ENCODE data around the gene MCU.
"Not testable (repeated sequence)": the region's sequence is repeated elsewhere in the genome, so short reads cannot be mapped to it uniquely, and the experiment has no call there.

MCU gene

DNA sequence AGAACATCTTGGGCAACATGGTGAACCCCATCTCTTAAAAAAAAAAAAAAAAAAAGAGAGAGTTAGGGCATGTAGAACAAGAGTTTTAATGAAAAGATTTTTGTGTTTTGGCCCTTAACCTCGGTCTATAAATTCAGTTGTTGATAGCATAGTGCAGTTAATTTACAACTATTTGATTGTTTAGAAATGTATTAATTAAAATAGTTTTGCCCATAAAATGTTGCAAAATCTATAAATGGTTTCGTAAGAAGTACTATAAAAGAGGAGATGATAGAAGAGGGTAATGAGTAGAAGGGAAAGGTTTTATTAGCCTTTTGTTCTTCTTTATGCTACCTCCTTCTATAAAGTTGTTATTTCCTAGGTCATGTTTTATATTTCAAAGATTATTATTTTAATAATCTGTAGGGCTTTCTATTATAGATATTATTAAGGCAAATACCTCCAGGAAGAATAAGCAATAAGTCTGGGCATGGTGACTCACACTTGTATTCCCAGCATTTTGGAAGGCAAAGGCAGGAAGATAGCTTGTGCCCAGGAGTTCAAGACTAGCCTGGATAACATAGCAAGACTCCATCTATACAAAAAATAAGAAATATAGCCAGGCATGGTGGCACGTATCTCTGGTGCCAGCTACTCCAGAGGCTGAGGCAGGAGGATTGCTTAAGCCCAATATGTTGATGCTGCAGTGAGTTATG lies 73.3 kb downstream of the MCU start:
- DNase-seq = no peak

DNA sequence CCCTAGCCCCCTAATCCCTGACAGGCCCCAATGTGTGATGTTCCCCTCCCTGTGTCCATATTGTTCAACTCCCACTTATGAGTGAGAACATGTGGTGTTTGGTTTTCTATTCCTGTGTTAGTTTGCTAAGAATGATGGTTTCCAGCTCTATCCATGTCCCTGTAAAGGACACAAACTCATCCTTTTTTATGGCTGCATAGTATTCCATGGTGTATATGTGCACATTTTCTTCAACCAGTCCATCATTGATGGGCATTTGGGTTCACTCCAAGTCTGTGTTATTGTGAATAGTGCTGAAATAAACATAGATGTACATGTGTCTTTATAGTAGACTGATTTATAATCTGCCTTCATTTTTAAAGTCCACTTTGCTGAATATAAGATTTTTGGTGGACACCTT lies 79.3 kb downstream of the MCU start:
- DNase-seq = not testable (repeated sequence)

- DNase-seq = no peak
Measured at GRCh38 chr10:72772031-72772430, 80.1 kb downstream of the MCU start.

DNA sequence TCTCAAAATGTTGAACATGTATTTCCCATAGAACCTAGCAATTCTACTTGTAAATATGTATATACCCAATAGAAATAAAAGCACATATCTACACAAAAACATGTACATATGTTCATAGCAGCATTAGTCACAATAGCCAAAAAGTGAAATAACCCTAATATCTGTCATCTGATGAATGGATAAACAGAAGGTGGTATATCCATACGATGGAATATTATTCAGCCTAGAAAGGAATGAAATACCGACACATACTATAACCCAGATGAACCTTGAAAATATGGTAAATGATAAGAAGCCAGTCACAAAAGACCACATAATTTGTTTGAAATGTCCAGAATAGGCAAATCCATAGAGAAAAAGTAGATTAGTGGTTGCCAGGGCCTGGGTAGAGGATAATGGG lies 87.9 kb downstream of the MCU start:
- DNase-seq = no peak

DNA sequence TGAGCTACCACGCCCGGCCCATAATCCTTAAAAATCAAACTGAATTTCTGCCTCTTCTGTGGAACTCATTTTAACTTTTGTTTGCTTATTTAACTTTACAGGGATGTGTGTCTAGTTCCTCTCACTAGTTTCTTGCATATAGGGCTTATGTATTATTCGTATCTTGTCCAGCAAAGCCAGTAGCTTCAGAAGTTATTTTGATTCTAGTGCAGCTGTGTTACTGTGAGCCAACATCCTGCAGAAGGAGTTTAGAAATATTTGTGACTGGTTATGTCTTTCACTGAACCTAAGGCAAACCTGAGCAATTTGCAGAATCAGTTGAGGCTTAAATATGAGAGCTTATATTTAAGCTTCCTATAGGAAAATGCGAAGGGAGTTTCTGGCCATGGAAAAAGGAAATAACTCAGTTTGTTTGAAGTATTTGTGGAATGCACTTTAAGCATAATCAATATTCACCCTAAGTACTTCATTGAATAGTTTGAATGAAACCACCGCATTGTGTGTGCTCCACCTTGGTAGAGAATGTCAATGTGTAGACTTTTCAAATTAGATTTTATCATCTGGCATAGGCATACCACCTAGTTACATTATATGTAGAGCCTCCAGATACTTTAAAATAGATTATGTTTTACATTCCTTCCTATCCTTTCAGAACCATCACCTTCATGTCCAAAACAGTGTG lies 90.8 kb downstream of the MCU start:
- no peak for DNase-seq

- no peak for DNase-seq
Measured at GRCh38 chr10:72783410-72783833, 91.5 kb downstream of the MCU start.

DNA sequence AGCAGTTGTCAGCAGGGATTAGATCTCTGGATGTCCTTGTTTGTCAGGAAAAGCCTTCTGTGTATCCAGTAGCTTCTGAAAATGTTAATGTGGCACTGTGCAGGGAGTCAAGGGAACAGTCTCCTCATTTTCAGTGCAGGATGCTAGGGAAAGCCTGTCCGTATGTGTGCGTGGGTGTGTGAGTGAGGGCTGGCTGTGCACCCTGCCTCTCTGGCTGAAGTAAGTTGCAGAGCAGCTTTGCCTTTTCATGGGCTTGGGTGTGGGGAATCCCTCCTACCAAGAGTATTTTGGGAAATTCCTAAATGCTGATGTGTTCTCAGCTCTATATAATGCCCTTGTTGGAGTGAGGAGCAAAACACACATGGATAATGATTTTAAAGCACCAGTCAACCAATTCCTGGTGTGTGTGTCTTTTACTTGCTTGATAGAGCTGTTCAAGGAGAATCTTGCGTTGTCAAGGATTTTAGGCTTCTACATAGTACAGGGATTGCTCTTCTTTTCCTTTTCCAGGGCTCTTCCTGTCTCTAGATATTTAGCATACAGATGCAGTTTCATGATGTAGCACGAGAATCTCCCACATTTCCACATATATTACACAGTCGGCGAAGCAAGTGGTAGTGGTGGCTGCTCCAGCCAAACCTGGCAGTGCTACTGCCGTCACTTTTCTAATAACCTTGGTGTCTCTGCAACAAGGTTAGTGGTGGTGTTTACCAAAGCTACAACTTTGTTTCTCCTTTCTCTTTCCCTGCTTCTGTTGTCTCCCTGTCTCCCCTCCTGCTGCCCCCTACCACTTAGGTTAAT lies 92.8 kb downstream of the MCU start:
- DNase-seq = peak; percentile 12

DNA sequence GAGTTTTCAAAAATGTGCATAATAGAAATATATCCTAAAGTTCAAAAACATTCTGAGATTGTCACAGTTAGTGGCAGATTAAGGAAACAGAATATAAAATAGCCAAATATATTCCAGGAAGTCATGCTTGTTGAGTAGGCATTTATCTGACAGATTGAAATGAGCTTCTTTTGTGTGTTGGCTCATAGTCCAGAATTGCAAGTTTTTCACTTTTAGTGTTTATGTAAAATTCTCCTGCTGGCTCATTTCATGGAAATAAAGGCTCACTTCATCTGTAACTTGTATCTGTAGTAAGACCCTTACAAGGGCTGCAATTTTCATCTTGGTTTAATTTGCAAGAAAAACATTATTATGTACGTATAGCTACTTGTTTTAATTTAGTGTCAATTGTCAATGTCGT lies 93.5 kb downstream of the MCU start:
- no peak for DNase-seq

DNA sequence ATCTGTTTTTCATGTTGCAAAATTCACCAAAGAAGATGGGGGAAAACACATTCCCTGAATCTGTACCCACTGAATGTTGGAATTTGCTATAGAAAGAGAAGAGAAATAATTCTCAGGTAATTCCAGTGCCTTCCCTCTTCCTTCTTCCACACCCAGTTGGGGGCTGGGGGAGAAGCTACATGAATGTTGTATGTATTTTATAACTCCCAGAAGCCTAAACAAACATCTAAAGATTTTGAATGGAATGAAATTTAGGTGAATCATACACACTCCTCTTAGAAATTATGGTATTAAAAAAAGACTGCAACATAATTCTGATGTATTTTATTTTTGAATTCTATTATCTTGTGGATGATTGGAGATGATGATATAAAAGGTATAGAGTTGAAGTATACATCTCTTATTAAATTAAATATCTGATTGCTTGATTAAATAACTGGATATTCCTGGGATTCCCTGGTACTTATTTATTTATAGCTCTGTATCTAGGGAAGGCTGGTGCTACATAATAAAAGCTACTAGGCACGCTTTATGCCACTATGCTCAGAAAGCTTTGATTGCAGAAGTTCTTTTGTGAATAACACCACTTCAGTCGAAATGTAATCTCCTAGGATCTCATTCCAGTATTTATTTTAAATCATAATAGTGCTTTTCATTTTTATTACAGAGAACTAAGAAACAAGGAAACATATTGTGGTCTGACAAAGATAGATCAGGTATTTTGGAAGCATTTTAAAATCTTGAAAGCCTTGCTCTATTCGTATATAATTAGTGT lies 98.5 kb downstream of the MCU start:
- peak; percentile 43 for DNase-seq

GRCh38 chr10:72792288-72792687 lies 100.3 kb downstream of the MCU start:
- no peak for DNase-seq

DNA sequence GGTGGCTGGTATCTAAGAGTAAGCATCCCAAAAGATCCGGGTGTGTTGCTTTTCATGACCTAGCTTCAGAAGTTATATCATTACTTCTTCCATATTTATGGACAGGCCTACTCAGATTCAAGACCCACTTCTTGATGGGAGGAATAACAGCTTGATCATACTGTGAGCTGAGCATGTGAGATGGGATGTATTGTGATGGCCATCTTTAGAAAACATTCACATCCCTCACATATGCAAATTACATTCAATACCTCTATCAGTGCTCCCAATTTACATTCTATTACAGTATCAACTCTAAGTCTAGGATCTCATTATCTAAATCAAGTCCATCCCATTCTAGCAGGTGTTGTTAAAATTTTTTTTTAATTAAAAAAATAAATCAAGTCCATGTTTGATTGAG lies 101.8 kb downstream of the MCU start:
- DNase-seq = no peak

DNA sequence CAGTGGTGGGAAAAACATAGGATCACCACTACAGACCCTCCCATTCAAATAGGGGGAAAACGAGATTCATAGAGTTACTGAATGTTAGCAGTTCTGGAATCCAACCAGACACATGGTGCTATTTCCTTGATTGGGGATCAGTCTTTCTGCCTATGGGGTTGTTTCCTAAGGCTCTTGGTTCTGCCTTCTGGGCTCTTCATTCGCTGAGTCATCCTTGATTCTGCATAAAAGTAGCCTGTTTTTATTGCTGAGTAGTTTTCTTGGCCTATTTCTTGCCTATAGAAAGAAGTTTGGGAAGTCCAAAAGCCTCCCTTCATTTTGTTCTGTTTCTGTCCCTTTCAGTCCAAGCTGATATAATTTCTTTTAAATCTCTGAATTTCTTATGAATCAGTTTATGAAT lies 102.3 kb downstream of the MCU start:
- DNase-seq = no peak

DNA sequence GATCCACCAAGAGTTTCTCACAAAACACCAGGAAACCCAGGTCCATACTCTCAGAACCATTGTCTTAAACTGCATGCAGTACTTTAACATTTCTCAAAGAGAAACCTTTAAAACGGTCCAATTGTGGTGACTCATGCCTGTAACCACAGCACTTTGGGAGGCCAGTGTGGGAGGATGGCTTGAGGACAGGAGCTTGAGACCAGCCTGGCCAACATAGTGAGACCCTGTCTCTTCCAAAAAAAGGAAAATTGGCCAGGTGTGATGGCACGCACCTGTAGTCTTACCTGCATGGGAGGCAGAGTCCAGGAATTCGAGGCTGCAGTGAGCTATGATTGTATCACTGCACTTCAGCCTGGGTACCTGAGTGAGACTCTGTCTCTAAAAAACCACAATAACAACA lies 104.1 kb downstream of the MCU start:
- no peak for DNase-seq

DNA sequence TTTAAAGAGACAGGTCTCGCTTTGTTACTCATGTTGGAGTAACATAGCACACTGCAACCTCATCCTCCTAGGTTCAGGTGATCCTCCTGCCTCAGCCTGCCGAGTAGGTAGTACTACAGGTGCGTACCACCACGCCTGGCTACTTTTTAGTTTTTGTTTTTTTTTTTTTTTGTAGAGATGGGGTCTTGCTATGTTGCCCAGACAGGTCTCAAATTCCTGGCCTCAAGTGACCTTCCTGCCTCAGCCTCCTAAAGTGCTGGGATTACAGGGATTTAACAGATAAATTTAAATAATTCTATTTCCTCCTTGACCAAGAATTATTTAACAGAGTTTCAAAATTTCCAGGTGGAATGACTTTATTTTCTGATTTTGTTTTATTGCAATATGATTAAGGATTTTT lies 104.6 kb downstream of the MCU start:
- no peak for DNase-seq

DNA sequence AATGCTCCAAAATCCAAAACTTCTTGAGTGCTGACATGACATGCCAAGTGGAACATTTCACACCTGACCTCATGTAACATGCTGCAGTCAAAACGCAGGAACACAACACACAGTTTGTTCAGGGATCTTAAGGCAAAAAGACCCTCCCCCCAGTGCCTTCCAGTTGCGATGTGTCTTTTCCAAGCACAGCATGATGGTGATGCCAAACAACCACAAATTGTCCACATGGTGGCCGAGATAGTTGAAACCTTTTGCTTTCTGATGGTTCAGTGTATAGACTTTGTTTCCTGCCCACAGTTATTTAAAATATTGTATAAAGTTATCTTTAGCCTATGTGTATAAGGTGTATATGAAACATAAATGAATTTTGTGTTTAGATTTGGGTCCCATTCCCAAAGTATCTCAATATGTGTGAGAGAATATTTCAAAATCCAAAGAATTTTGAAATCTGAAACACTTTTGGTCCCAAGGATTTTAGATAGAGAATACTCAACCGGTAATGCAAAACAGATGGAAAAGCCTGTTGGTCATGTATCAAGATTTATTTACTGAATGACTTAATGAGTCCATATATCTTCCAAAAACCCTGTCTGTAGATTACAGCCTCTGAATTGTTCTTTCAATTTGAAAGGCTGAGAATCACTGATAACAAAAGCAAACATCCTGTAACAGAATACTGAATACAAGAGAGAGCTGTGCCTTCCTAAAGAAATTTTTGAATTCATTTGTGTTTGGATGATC lies 108.2 kb downstream of the MCU start:
- peak; percentile 93 for DNase-seq

DNA sequence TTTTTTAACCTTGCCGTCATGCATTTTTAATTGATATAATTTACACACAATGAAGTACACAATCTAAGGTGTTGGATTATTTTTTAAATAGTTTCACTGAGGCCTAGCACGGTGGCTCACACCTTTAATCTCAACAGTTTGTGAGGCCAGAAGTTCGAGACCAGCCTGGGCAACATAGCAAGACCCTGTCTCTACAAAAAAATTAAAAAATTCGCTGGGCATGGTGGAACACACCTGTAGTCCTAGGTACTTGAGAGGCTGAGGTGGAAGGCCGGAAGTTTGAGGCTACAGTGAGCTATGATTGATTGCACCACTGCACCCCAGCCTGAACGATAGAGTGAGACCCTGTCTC lies 108.8 kb downstream of the MCU start:
- no peak for DNase-seq

DNA sequence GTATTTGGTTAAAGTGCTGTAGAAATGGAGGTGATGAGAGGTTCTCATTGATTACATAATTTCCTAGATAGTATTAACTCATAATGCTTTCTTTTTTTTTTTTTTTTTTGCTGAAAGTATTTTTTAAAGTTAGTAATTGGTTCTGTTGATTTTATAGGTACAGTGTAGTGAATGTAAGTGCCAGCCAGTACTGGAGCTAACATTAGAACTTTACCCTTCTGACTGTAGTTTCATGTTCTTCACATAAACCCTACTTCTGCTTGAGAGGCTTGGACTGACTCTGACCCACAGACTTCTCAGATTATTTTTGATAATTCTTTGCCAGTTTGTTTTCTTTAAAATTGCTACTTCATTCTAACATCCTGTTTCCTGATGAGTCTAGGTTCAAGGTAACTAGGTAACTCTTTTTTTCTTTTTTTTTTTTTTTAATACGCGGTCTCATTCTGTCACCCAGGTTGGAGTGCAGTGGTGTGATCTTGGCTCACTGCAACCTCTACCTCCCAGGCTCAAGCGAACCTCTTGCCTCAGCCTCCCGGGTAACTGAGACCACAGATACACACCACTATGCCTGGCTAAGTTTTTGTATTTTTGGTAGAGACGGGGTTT lies 109.4 kb downstream of the MCU start:
- DNase-seq = no peak

DNA sequence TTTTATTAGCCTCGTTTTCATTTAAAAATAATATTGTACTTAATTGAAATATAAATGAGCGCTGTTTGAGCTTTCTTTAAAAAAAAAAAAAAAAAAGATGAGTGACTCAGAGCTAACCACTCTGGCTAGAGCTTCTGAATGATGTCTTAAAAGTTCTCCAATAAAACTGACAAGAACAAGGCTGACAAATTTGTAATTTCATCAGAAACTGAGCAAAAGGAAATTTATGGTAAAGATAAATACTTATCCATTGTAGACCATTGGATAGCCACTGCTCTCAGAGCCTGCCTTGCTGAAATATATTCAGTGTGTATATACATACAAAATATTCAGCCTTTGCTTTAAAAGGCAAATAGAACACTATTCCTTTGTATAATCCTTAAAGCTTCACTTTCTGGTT lies 110.4 kb downstream of the MCU start:
- no peak for DNase-seq

- DNase-seq = no peak
Measured at GRCh38 chr10:72802763-72803505, 111.0 kb downstream of the MCU start.

- peak; percentile 27 for DNase-seq
Measured at GRCh38 chr10:72808001-72808400, 116.1 kb downstream of the MCU start.

DNA sequence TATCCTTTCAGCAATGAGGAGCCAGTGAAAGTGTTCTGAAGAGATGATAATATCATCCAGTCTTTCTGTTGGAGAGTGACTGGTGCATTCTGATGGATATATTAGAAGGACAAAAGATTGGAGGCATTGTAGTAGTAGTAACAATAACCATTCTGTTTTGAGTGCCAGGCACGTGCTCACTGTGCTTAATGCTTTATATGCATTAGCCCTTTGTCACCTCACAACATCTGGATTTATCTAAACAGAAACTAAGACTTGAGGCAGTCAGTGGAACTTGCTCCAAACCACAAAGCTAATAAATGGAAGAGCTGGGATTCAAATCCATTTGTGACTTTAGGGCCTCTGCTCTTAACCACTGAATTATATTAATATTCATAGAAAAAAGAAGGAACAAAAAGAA lies 117.1 kb downstream of the MCU start:
- DNase-seq = no peak

All from DMS153 (cell line).